ENCODE data around the gene MBD1.

The MBD1 gene

DNA sequence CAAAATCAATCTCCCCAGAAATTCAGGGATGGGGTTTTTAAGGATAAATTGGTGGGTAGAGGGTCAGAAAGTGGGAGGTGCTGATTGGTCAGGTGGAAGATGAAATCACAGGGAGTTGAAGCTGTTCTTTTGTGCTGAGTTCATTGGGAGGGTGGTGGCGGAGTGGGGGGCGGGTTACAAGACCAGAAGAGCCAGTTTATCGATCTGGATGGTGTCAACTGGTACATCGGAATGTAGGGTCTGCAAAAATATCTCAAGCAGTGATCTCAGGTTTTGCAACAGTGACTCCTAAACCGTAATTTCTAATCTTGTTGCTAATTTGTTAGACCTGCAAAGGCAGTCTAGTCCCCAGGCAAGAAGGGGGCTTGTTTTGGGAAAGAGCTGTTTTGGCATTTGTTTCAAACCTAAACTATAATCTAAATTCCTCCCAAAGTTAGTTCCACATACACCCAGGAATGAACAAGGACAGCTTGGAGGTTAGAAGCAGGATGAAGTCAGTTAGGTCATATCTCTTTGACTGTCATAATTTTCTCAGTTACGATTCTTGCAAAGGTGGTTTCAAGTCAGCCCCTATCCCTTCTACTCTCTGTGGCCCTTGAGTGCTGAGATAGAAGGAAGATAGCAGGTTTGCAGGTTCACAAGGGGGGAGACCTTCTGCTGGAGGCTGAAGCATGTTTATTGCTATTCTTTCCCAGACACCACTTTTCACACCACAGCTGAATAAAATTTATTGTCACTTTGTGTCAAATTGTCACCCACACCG, 18.5 kb upstream of the MBD1 start:
- no peak for TF ChIP-seq FOXP2 (optimal IDR thresholded peaks at IDR 0.05; ENCODE audit: borderline replicate concordance, extremely low read depth, extremely low read length, insufficient read depth)

DNA sequence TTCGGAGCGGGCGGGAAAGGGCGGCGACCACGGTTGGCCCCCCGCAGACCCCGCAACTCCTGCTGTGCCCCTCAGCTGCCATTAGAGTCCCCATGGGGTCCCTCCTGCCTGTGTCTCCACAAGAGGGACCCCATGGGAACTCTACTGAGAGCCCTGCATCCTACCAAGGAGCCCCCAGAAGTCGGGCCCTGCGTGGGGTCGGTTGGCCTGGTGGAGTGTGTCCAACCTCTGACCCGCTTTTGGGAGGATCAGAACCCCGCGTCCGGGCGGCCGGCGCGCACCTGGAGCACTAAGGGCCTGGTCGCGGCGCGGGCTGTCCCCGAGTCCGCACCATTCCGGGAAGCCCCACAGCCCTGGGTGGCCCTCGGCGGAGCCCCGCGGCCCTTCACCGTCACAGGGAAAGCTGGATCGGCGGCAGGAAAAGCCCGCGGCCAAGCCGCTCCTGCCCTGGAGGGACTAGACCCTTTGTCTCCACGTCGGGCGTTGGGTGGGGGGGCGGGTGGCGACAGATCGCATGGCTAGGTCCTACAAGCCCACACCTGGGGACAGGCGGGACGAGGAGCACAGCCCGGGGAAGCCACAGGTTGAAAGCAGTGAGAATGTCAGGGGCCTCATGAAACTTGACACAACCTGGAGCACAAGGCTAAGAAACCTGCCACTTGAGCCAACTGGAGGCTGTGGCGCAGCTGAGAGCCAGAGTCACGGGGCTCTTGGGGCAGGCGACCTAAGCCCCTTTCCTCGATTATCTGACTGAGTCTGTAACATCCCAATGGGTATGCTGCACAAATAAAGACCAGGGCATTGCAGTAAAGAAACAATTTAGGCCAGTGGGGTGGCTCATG, 17.3 kb upstream of the MBD1 start:
- no peak for TF ChIP-seq SIN3A (IDR thresholded peaks at IDR 0.05; ENCODE audit: borderline replicate concordance, insufficient read depth, low read length)
- TF ChIP-seq FOXP2 (optimal IDR thresholded peaks at IDR 0.05; ENCODE audit: borderline replicate concordance, extremely low read depth, extremely low read length, insufficient read depth) = no peak
- TF ChIP-seq POLR2AphosphoS5 (IDR thresholded peaks at IDR 0.05; ENCODE audit: low read depth, low read length) = no peak
- TF ChIP-seq, protein P1, sequence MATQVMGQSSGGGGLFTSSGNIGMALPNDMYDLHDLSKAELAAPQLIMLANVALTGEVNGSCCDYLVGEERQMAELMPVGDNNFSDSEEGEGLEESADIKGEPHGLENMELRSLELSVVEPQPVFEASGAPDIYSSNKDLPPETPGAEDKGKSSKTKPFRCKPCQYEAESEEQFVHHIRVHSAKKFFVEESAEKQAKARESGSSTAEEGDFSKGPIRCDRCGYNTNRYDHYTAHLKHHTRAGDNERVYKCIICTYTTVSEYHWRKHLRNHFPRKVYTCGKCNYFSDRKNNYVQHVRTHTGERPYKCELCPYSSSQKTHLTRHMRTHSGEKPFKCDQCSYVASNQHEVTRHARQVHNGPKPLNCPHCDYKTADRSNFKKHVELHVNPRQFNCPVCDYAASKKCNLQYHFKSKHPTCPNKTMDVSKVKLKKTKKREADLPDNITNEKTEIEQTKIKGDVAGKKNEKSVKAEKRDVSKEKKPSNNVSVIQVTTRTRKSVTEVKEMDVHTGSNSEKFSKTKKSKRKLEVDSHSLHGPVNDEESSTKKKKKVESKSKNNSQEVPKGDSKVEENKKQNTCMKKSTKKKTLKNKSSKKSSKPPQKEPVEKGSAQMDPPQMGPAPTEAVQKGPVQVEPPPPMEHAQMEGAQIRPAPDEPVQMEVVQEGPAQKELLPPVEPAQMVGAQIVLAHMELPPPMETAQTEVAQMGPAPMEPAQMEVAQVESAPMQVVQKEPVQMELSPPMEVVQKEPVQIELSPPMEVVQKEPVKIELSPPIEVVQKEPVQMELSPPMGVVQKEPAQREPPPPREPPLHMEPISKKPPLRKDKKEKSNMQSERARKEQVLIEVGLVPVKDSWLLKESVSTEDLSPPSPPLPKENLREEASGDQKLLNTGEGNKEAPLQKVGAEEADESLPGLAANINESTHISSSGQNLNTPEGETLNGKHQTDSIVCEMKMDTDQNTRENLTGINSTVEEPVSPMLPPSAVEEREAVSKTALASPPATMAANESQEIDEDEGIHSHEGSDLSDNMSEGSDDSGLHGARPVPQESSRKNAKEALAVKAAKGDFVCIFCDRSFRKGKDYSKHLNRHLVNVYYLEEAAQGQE (IDR thresholded peaks at IDR 0.05; ENCODE audit: insufficient read depth in 1 of 2, low read depth in 2 of 2, low read length in 2 of 2) = no peak
- no peak for TF ChIP-seq TAF1 (IDR thresholded peaks at IDR 0.05; ENCODE audit: borderline replicate concordance, insufficient read depth, low read length)

DNA sequence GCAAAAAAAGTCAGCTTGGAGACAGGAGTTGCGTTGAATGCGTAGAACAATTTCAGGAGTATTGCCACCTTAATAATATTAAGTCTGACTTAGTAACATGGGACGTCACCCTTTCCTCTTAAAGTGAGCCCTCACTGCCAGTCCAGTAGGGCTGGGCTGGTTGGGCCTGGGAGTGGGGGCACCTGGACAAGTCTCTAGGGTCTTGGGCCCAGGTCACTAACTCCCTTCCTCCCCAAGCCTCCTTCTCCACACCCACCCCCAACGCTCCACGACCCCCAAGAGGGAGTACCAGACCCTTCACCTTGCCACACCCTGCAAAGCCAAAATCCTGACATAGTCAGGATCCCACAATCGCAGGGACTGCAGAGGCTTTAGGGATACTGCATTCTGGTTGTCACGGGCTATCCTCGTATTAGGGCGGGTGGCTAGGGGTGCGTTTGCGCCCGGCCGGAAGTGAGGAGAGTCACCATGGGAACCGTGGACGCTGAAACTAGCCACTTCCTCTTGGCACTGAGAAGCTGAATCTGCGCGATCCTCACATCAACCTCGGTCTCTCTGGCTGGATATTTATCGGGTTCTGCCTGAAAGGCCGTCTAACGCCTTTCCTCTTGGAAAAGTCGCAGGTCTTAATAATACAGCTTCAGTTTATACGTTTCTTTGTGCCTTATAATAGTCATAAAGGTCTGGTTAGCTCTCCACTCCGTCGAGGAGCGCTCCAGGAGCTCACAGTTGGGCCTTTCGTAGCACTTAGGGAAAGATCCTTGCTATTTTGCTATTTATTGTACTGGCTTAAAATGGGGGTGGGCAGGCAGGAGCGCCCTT, 16.5 kb upstream of the MBD1 start:
- no peak for TF ChIP-seq POLR2AphosphoS5 (IDR thresholded peaks at IDR 0.05; ENCODE audit: low read depth, low read length)
- TF ChIP-seq SIN3A (IDR thresholded peaks at IDR 0.05; ENCODE audit: borderline replicate concordance, insufficient read depth, low read length) = no peak
- TF ChIP-seq, protein P1 (IDR thresholded peaks at IDR 0.05; ENCODE audit: insufficient read depth in 1 of 2, low read depth in 2 of 2, low read length in 2 of 2) = no peak
- no peak for TF ChIP-seq FOXP2 (optimal IDR thresholded peaks at IDR 0.05; ENCODE audit: borderline replicate concordance, extremely low read depth, extremely low read length, insufficient read depth)
- no peak for TF ChIP-seq TAF1 (IDR thresholded peaks at IDR 0.05; ENCODE audit: borderline replicate concordance, insufficient read depth, low read length)

DNA sequence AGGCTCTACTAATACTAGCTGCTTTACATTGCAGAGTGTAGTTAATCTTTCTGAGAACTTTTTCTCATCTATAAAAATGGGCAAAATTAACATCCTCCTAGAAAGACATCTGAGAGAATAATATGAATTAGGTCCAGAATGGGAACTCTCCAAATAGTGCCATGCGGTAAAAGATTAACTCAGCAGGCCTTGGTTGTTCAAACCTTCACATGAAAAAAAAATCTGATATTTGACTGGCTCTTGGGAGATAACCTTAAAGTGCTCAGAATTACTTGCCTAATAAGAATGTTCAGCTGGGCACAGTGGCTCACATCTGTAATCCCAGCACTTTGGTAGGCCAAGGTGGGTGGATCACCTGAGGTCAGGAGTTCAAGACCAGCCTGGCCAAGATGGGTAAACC, 11.7 kb upstream of the MBD1 start:
- TF ChIP-seq SIN3A (IDR thresholded peaks at IDR 0.05; ENCODE audit: borderline replicate concordance, insufficient read depth, low read length) (no peak), FOXP2 (optimal IDR thresholded peaks at IDR 0.05; ENCODE audit: borderline replicate concordance, extremely low read depth, extremely low read length, insufficient read depth) (no peak), TAF1 (IDR thresholded peaks at IDR 0.05; ENCODE audit: borderline replicate concordance, insufficient read depth, low read length) (no peak), POLR2AphosphoS5 (IDR thresholded peaks at IDR 0.05; ENCODE audit: low read depth, low read length) (no peak)
- TF ChIP-seq, protein P1 (IDR thresholded peaks at IDR 0.05; ENCODE audit: insufficient read depth in 1 of 2, low read depth in 2 of 2, low read length in 2 of 2) = no peak

DNA sequence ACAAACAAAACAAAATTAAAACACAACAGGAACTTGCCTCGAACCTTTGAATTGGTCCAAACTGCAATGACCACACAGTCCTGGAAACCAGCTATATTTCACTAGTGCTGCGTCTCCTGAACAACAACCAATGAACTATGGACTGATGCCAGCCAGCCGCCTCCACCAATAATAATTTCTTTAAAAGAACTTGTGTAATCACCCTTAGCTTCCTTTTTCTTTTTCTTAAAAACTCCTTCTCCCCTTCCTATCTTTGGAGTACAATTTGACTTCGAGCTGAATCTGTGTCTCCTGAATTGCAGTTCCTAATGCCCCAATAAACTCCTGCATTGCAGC, 7.8 kb upstream of the MBD1 start:
- no peak for TF ChIP-seq TAF1 (IDR thresholded peaks at IDR 0.05; ENCODE audit: borderline replicate concordance, insufficient read depth, low read length)
